Inferior parietal cortex (tissue), 1 donor: ENCODE results near the gene TMA7B.

ENCODE experiments used
- DNase-seq: peaks from one replicate; pipeline ENCODE4 v3.0.0-alpha.2; 2016; ENCODE audit errors: extremely low spot score

The TMA7B gene

DNA sequence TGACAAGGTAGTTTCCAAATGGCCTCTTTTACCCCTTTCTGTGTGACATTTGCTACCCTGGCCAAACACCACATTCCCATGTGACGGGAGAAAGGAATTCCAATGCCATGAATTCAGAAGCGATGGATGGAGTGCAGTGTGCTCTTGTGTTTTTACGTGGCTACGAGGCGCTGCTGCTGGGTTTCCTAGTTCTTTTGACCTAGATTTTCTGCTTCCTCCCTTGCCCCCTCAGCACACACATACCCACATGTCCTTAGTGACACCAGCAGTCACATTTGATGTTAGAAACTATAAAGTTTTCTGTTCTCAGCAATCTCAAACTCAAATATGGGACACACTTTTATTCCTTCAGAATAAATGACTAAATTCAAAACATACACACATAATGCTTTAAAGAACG is 7.8 kb upstream of the TMA7B start:
- no peak for DNase-seq

DNA sequence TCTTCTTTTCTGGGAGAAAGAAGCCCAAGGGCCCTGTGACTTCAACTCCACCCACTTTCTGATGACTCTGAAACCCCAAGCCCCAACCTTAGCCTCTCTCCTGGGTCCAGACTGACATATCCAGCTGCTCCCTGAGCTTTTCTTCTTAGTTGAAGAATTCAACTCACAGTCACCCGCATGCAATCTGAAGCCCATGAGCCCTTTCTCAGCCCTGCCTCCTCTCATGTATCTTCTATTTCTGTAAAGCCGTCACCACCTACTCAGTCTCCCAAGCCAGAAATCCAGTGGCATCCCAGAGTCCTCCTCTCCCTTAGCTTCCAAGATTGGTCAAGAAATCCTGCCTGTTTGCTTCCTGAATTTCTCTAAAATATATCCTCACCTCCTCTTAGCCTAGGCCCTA is 7.1 kb upstream of the TMA7B start:
- DNase-seq = no peak

- DNase-seq = no peak
Measured at GRCh38 chr22:39954584-39955055, 5.6 kb upstream of the TMA7B start.

DNA sequence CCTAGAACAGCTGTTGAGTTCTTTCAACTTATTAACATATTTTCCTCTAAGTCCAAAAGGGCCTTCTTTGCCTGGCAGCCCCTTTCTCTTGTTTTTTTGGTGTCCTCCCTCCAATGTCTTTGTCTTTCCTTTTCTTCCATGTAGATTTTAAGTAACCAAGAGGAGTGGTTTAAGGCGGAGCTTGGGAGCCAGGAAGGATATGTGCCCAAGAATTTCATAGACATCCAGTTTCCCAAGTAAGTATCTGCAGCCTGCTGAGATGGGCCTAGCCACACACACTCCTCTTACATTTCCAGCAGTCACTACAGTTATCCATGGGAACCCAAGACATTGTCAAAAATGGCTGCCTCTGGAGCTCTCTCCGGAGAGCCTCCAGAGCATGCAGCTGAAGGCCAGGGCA is 4.5 kb upstream of the TMA7B start:
- no peak for DNase-seq

DNA sequence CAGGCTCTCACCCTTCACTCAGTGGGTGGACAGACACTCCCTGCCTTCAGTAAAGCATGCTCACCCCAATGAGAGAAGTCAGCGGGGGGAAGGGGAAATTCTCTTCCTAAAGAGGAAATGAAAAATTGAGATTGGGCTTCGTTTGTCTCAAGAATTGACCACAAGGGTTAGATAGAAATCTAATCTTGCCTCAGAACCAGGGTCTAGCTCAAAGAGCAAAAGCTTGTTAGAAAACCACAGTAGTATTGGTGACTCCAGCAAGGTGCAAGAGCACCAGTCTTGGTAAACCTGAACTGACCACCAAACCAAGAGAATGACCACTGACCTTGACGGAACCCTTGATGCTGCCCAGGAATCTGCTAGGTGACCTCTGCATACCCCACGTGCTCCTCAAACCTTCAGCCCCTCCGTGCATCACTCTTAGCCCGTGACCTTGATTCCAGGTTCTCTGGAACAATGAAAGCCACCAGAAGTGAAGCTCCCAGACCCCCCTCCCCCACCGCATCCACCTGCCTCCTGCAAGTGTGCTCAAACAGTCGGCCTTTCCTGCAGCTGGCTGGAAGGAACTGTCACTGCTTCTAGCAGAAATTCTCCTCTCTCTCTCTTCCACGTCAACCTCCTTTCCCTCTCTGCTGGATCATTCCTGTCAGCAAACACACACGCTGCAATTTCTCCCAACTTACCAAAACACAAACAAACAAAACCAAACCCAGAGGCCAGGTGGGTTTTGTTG is 3.1 kb upstream of the TMA7B start:
- no peak for DNase-seq

DNA sequence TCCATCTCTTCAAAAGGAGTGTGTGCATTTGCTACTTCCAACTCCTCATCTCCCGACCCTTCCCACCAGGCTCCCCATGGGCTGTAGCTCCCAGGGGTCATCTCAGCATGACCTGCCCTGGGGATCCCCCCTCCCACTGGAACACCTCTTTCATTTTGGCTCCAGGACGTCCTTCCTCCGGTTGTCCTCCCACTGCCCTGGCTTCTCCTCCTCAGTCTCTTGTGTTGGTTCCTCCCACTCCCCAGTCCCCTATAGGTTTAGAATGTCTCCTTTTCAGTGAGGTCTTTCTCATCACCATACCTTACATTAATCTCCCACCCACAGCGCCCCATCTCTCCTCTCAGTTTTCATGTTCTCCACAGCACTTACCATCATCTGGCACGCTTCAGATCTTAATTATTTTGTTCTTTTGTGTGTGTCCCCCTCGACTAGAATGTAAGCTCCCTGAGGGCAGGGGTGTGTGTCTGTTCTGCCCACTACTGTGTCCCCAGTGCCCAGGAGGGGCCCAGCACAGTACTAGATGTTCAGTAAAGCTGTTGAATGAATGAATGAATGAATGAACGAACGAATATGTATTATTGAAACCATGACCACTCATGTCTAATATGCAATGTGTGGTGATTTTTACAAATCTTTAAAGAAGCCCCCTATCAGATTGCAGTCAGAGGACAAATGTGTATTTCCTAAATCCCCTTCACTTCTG is 2.0 kb upstream of the TMA7B start:
- no peak for DNase-seq

GRCh38 chr22:39958949-39959639 is 1.1 kb upstream of the TMA7B start:
- DNase-seq = no peak

GRCh38 chr22:39960791-39961746 is 872 bp downstream of the TMA7B start:
- no peak for DNase-seq

- DNase-seq = no peak
Measured at GRCh38 chr22:39962071-39962470, 1.9 kb downstream of the TMA7B start.

- DNase-seq = no peak
Measured at GRCh38 chr22:39965748-39966147, 5.6 kb downstream of the TMA7B start.

DNA sequence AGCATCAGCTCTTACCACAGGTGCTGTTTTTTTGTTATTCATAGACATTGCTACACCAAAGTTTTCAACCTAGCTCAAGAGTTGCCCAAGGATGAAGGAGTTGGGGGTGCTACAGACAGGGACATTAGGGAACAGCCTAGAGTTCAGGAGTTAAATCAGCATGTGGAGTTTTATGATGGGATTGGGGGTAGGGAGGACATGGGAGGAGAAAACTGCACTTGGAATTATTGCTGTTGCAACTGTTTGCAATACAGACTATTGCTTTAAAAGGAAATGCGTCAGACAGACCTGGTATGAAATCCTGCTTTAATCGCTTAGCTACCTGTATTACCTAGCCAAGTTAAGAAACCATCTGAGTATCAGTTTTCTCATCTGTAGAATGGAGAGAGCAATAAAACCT is 6.3 kb downstream of the TMA7B start:
- no peak for DNase-seq

- no peak for DNase-seq
Measured at GRCh38 chr22:39967103-39967829, 7.1 kb downstream of the TMA7B start.

DNA sequence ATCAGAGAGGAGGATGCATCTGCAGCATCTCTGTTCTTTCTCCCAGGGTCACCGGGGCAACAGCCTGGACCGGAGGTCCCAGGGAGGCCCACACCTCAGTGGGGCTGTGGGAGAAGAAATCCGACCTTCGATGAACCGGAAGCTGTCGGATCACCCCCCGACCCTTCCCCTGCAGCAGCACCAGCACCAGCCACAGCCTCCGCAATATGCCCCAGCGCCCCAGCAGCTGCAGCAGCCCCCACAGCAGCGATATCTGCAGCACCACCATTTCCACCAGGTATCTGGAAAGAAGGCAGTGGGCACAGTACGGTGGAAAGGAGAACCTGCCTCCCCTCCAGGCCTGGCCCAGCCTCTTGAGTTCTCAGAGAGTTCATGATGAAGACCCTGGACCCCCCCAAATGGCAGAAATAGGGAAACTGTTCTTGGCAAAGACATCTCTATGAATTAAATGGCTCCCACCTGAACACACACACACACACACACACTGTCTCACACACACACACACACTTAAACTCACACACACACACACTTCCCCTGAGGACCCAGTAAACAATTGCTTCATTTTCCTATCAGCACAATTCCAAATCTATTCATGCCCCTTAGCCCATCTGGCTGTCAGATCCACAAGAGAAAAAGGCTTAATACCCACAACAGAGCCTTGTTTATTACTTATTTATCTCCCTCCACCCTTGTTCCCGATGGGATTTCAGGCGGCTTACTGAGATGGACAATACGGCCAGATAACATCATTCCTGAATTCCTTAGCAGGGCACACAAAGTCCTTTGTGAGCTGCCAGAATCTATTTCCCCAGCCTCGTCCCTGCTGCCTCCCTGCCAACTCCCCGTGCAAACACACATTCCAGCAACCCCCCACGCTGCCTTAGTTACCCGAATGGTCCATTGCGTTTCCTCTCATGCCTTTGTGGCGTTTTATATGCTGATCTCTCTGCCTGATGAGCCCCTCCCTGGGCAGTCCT is 8.1 kb downstream of the TMA7B start:
- DNase-seq = no peak

DNA sequence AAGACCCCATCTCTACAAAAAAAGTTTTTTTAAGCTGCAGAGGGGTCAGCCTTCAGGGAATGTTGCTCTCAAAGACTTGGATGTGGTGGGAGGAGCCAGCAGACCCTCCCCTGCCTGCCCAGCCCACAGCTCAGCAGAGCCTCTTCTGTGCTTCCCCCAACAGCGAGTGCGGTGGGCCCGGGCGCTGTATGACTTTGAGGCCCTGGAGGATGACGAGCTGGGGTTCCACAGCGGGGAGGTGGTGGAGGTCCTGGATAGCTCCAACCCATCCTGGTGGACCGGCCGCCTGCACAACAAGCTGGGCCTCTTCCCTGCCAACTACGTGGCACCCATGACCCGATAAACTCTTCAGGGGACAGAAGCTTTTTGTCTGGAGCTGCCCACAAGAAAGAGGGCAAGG is 10.5 kb downstream of the TMA7B start:
- no peak for DNase-seq

GRCh38 chr22:39972641-39973040 is 12.4 kb downstream of the TMA7B start:
- no peak for DNase-seq

DNA sequence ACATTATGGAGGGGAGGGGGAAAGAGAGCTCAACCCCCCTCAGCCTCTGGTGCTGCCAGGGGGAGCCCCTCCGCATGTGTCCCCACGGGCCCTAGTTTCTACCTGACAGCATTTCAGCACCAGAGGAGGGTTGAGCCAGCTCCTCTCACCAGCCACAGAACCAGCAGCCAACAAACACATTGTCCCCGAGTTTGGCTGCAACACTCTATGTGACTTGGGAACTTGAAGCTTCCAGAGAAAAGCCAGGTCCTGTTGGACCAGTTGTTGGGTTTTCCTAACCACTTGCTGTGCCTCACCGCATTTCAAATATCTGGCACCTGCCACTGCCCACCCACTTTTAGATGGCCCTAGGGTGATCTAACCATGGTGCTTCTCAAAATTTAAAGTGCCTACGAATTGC is 13.5 kb downstream of the TMA7B start:
- no peak for DNase-seq

DNA sequence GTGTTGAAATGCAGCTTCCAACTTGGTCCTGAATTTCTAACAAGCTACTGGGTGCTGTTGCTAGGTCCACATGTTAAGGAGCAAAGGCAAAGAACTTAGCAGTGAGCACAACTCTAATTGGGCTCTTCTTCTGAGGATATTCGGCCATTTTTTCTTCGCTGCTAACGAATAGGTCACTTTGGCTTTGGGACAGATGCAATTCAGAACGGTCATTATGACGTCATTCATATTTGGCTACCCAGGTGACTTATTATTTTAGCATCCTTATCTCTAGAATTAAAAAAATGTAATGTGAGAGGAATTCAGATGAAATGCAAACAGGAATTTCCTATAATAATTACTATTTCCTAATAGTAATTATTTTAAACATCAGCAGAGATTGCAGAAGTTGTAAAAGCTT is 13.9 kb downstream of the TMA7B start:
- no peak for DNase-seq

DNA sequence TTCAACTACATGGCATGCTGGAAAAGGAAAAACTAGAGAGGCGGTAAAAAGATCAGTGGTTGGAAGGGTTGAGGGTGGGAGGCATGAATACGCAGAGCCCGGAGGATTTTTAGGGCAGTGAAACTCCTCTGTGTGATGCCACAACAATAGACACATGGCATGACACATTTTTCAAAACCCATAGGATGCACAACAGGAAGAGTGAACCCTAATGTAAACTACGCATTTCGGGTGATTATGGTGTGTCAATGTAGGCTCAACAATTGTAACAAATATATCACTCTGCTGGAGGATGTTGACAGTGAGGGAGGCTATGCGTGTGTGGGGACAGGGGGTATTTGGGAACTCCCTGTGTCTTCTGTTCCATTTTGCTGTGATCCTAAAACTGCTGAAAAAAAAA is 18.9 kb downstream of the TMA7B start:
- no peak for DNase-seq

DNA sequence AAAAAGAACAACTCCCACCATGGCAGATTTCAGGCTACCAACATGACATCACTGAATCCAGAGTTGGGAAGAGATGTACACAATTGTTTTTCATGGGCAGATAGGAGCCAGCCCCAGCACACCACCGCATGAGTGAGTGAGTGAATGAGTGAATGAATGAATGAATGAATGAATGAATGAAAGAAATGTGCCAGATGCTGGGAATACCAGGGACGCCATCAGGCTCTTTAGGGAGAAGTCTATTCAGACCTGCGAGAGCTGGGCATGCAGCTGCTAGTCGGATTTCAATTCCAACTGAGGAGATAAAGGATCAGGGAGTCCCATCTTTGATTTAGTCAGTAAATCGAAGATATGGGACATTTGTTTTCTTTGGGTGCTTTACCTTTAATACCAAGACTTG is 19.3 kb downstream of the TMA7B start:
- DNase-seq = no peak

DNA sequence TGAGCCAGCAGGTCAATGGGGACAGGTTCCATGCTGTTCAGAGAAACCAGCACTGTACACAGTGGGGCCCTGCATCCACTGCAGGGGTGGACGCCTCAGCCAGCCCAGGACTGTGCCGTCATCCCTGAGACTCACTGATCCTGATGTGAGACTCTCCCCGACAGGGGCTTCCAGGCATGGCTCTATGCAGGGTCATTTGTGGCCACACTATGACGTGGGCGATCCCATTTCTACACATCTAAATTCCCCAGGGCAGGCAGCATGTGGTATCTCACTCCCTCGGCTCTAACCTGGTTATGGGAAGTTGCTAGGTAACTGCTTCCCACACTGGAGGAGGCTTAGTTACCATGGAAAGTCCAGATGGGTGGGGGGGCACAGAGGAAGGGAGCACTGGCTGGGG is 20.4 kb downstream of the TMA7B start:
- DNase-seq = no peak
